ENCODE data around the gene INPP4A. TPM values are rescaled to one million over a fixed set of nuclear protein-coding genes. Genes with fewer than 3 reads are reported as not detected.

Gene INPP4A
- total RNA-seq, 6 donors from 2014 or later = 23.3 to 93.2 (median 36.5) TPM

GRCh38 chr2:98416383-98417159 is 28.1 kb upstream of the INPP4A start:
- DNase-seq (no peak), ATAC-seq (ENCODE audit: low FRiP score in 2 of 2) (no peak)
- Histone ChIP-seq H3K4me3 (no peak overlapping the region), H3K9me3 (peaks cover 0 to 7% (median 3%) of the 10 kb centered on the region in 4 donors), H3K27ac (no peak overlapping the region), H3K27me3 (no peaks in the 10 kb centered on the region), H3K36me3 (no peaks in the 10 kb centered on the region), H3K4me1 (peaks cover 0 to 4% (median 0%) of the 10 kb centered on the region in 4 donors)
- no peak for TF ChIP-seq EP300 (IDR thresholded peaks at IDR 0.05)
- TF ChIP-seq POLR2A (IDR thresholded peaks at IDR 0.05) = no peak
- TF ChIP-seq POLR2AphosphoS5 (IDR thresholded peaks at IDR 0.05) = no peak
- 91 to 95% methylated on average over 2 of the region's 2 CpGs for WGBS, 2 donors

DNA sequence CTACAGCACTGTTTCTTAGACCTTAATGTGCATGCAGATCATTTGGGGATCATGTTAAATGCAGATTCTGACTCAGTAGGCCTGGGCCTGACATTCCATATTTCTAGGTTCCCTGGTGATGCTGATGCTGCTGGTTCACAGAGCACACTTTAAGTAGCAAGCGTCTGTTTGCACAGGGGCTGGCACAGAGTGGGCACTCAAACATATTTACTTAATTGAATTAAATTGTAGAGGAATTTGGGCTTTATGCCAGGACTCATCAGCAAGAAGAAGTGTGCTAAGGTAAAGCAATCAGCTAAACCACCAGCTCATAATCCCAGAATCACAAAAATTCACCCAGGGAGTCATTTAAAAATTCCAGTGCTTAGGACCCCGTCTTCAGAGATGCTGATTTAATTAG is 25.1 kb upstream of the INPP4A start:
- Histone ChIP-seq H3K4me3 (no peak overlapping the region), H3K27ac (no peak overlapping the region), H3K9me3 (peaks cover 0 to 9% (median 4%) of the 10 kb centered on the region in 4 donors), H3K27me3 (no peaks in the 10 kb centered on the region), H3K4me1 (no peaks in the 10 kb centered on the region), H3K36me3 (no peaks in the 10 kb centered on the region)
- ATAC-seq (ENCODE audit: low FRiP score in 2 of 2) (no peak), DNase-seq (no peak)
- 49 to 63% methylated on average over 2 of the region's 2 CpGs for WGBS, 2 donors
- TF ChIP-seq POLR2AphosphoS5 (IDR thresholded peaks at IDR 0.05) (no peak), POLR2A (IDR thresholded peaks at IDR 0.05) (no peak), EP300 (IDR thresholded peaks at IDR 0.05) (no peak), CTCF (IDR thresholded peaks at IDR 0.05) (no peak)

- no peak overlapping the region for H3K27ac ChIP-seq
- ATAC-seq (ENCODE audit: low FRiP score in 2 of 2) (peak in 1 of 2 donors; percentile 26), DNase-seq (no peak)
- 67 to 71% methylated on average over 6 of the region's 6 CpGs for WGBS, 2 donors
- no peak for TF ChIP-seq POLR2AphosphoS5 (IDR thresholded peaks at IDR 0.05)
- no peak for TF ChIP-seq CTCF (IDR thresholded peaks at IDR 0.05)
- no peak for TF ChIP-seq EP300 (IDR thresholded peaks at IDR 0.05)
- H3K36me3 ChIP-seq = no peaks in the 10 kb centered on the region
- H3K4me3 ChIP-seq = no peak overlapping the region
- no peaks in the 10 kb centered on the region for H3K4me1 ChIP-seq
- H3K27me3 ChIP-seq = no peaks in the 10 kb centered on the region
- H3K9me3 ChIP-seq = peaks cover 0 to 8% (median 2%) of the 10 kb centered on the region in 4 donors
Measured at GRCh38 chr2:98419977-98420725, 24.5 kb upstream of the INPP4A start.

GRCh38 chr2:98422449-98422848 is 22.2 kb upstream of the INPP4A start:
- Histone ChIP-seq H3K4me3 (no peak overlapping the region), H3K9me3 (peaks cover 0 to 8% (median 2%) of the 10 kb centered on the region in 4 donors), H3K27me3 (no peaks in the 10 kb centered on the region), H3K27ac (no peak overlapping the region), H3K36me3 (no peaks in the 10 kb centered on the region), H3K4me1 (no peaks in the 10 kb centered on the region)
- ATAC-seq (ENCODE audit: low FRiP score in 2 of 2) = no peak
- no peak for DNase-seq
- TF ChIP-seq CTCF (IDR thresholded peaks at IDR 0.05) (no peak), POLR2AphosphoS5 (IDR thresholded peaks at IDR 0.05) (no peak), POLR2A (IDR thresholded peaks at IDR 0.05) (no peak), EP300 (IDR thresholded peaks at IDR 0.05) (no peak)

- Histone ChIP-seq H3K9me3 (peaks cover 0 to 8% (median 2%) of the 10 kb centered on the region in 4 donors), H3K4me3 (no peak overlapping the region), H3K27me3 (no peaks in the 10 kb centered on the region), H3K36me3 (no peaks in the 10 kb centered on the region), H3K27ac (no peak overlapping the region), H3K4me1 (no peaks in the 10 kb centered on the region)
- DNase-seq = no peak
- 94 to 95% methylated on average over 5 of the region's 5 CpGs for WGBS, 2 donors
- ATAC-seq (ENCODE audit: low FRiP score in 2 of 2) = no peak
- no peak for TF ChIP-seq CTCF (IDR thresholded peaks at IDR 0.05)
- no peak for TF ChIP-seq EP300 (IDR thresholded peaks at IDR 0.05)
- no peak for TF ChIP-seq POLR2AphosphoS5 (IDR thresholded peaks at IDR 0.05)
- no peak for TF ChIP-seq POLR2A (IDR thresholded peaks at IDR 0.05)
Measured at GRCh38 chr2:98426771-98427170, 17.9 kb upstream of the INPP4A start.

All from upper lobe of left lung (tissue), 6 donors.